ENCODE measurements around the gene NDUFB5. TPM values are rescaled to one million over a fixed set of nuclear protein-coding genes. Genes with fewer than 3 reads are reported as not detected.

The NDUFB5 gene
- polyA plus RNA-seq (2014; cell fraction: cytosol; rRNA removed): 216 and 236 TPM in 2 replicates
- polyA plus RNA-seq (2014; cell fraction: nucleus; rRNA removed): 149 and 176 TPM in 2 replicates

DNA sequence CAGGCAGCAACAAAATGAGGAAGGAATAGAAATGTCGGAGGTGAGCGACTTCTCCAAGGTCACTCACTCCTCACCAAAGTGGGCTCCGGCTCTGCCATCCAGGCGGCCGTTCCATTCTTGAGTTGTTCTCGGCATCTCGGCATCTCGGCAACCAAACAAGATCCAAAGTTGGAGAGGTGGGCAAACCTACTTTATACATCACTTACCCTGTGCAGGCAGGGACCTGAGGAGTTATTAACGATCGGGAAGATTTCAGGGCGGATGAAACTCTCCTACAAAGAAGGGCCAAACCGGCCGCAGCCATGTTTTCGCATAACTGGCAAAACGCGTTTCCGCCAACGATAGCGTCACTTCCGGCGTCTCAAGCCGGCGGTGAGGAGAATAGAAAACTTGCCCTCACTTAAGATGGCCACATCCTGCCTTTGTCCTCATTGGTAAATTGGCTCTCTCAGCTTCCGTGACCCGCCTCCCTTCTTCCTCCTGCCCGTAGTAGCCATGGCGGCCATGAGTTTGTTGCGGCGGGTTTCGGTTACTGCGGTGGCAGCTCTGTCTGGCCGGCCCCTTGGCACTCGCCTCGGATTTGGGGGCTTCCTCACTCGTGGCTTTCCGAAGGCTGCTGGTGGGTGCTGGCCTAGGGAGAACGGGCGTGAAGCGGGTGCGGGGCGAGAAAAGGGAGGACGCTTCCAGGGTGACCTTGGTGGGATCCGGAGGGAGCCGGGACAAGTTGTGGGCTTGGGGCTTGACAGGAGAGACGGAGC lies at the start of gene NDUFB5, which contains the start of gene MRPL47:
NDUFB5 (plus strand) TSS at position 474 of the 758 bp plus-strand sequence; CDS start at position 496, 22 bp downstream.
MRPL47 (minus strand) TSS at position 318 of the 758 bp plus-strand sequence; CDS start at position 304, 14 bp downstream.
- peak; percentile 98 for DNase-seq (ENCODE audit: low spot score)

DNA sequence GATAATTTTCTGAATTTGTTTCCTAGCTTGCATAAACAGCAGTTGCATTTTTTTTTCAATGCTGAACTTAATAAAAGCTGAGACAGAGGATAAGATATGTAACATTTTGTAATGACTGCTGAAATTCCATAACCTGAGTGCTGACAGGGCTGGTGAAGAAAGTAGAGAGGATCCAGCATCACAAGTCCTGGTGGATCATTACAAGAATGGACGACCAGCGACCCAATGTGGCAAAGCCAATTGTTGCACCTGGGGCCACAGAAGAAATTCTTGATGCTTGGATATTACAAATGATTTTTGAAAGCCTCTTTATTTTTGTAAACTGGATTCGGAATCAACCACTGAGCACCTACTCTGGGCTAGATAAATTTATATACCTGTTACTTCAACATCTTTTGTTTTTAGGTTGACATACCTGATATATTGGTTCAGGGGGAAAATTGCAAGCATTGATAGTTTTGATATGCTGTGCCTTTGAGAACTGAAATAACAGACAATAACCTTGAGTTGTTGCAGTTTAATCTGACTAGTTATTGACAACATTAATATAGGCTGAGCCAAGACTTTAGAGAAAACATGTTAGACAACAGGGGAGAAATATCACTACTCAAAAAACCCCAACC lies 45.7 kb upstream of the NDUFB5 start:
- DNase-seq (ENCODE audit: low spot score): peak; percentile 74

DNA sequence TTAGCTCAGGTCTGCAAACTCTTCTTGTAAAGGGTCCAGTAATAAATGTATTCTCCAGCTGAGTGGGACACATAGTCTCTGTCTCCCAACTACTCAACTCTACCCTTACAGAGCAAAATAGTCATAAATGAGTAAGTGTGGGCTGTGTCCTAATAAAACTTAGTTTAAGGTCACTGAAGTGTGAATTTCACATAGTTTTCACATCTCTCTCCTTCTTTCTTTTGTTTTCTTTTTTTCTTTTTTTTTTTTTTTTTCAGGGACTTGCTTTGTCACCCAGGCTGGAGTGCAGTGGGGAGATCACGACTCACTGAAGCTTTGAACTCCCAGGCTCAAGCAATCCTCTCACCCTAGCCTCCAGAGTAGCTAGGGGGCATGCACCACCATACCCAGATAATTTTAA lies 43.8 kb upstream of the NDUFB5 start:
- no peak for DNase-seq (ENCODE audit: low spot score)

DNA sequence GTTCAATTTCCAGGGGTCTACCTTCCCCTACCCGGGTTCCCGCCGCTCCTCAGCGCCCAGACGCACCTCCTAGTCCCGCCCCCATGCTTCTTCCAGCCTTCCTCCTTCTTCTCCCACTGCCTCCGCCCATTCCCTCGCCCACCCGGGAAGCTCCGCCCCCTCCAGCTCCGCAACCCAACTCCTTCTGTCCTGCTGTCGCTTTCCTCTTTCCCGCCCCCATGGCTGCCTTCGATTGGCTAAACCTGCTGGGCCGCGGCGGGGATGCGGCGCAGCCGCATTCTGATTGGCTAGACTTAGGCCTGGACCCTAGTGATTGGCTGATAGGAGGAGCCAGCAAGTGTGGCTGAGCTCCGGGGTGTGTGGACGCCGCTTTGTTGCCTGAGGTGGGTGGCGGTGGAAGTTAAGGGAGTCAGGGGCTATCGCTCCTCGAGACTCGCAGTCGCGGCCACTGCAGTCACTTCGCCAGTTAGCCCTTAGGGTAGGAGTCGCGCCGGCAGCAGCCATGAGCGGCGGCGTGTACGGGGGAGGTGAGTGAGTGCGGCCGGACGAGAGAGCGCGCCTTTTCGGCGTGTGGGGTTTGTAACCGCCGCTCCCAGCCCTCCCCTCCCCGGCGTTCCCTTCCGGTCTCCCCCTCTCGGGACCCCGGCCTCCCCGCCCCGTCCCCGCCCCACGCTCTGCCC lies 41.9 kb upstream of the NDUFB5 start, which contains the start of gene ACTL6A:
ACTL6A (plus strand) TSS at position 336 of the 680 bp plus-strand sequence; CDS start at position 503, 167 bp downstream.
- peak; percentile 100 for DNase-seq (ENCODE audit: low spot score)

DNA sequence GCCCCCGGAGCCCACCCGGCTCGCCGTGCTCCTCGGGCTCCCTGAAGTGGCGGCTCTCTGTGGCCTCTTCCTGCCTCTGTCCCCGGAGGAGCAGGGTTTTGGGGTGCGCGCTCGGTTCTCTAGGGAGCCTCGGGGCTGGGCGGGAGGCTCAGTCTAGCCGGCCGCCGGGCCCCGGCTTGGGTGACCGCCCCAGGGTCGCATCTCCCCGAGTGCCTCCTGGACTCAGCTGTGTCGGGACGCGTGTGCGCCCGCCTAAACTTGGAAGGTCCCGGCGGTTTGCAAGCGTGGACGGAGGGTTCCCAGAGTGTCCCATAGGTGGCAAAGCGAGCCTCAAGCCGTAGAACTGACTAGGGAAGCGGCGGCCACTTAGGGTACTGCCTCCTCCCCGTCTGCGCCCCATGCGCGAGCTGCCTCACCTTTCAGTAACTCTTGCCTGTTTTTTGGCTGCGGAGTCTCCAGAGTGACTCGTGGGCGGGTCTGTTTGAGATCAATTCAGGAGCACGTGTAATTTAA lies 41.3 kb upstream of the NDUFB5 start:
- peak; percentile 83 for DNase-seq (ENCODE audit: low spot score)

DNA sequence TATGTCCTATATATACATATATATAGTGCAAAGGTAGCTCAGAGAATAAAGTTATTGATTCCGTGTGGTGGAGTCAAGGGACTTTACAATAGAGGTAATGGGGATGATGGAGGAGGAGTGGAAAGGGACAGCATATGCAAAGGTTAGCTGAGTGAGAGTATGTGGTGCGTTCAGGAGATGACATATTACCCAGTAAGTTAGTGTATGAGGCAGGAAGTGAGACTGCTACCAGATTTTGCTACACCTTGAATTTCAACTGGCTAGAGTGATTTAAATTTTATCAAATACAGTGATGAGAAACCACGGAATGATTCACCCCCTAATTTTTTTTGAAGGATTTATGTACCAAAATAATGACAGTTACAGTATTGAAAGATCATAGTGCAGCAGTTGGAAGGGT lies 39.1 kb upstream of the NDUFB5 start:
- DNase-seq (ENCODE audit: low spot score): no peak

DNA sequence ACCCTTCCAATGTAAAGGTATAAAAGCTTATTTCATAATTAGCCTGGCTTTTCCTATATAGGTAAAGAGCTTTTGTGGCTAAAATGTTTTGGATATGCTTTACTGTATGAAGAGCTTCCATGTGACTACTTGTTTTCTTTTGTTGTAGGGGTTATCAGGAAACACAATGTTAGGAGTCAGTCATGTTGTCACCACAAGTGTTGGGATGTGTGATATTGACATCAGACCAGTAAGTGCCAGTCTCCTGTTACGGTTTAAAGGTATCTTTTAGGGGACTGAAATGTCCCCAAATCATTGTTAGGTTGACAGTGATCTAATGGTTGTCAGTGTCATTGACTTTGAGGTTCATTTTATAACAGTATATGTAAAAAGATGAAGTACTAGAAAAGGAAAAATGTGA lies 23.6 kb upstream of the NDUFB5 start:
- no peak for DNase-seq (ENCODE audit: low spot score)

DNA sequence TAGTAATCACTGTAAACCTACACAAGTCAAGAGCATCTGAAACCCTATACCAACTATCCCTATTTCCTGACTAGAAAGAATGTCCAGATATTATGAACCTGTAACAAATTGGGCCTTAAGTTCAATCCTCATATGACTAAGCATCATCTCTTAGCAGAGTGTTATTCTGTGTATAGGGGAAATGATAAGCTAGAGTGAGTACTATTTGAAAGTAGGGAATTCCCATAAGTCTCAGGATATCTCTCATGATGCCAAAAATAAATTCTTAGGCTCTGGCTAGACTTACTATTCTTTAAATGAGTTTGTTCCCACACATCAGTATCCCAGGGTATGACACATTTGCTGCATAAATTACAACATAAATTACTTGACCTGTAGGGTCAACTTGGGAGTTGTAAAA lies 15.5 kb upstream of the NDUFB5 start:
- DNase-seq (ENCODE audit: low spot score): no peak

DNA sequence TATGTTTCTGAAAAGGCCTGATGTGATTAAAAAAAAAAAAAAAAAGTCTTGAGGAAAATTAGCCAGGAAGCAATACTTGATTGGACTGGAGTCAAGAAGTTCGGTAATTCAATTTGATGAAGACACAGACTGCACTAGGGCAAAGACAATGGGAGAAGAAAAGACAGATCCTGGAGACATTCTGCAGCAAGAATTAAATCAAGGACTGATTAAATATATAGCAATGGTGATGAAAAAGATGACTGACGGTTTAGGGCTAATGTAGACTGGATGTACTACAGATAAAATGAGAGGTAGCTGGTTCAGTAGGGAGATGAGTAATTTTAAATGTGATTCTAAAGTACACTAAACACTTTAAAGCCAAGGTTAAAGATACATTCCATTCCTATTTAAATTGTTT lies 13.9 kb upstream of the NDUFB5 start:
- DNase-seq (ENCODE audit: low spot score): no peak

DNA sequence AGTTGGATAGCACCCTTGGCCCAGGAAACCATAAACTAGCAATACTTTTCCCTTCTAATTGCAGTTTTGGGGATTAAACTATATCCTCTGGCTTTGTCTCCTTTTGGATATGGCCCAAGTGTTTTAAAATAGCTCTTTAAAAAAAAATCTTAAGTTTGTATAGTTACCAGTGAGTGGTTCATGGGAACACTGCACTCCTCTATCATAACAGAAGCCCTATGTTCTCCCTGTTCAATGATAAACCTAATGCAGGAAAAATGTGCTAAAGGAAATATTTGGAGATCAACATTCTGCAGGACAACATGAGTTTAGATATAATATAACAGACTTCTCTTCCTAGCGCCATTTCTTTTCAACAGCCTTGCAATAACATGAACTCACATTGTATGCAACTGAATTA lies 13.3 kb upstream of the NDUFB5 start:
- no peak for DNase-seq (ENCODE audit: low spot score)

DNA sequence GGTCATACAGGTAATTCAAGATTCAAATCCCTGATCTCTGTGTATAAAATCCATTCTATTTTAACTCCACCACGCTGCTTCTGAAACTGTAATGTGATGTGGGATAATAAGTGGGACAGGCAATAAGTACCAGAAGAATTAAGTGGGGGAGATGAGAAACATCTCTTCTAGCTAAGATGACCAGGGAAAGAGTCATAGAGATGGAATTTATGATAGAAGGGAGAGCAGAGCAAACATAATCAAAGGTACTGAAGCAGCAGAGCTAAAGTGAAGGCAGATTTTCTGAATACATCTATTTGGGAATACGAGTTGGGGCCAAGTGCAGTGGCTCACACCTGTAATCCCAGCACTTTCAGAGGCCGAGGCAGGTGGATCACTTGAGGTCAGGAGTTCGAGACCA lies 5.1 kb upstream of the NDUFB5 start:
- no peak for DNase-seq (ENCODE audit: low spot score)

DNA sequence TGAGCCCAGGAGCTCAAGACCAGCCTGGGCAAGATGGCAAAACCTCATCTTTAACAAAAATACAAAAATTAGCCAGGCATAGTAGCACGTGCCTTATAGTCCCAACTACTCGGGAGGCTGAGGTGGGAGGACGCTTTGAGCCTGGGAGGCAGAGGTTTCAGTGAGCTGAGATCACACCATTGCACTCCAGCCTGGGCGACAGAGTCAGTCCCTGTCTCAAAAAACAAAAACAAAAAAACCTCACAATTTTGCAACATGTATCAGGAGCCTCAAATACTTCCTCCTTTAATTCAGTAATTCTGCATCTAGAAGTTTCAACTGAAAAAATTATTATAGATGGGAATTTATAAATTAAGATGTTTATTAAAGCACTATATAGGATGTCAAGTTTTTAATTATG lies 1.3 kb upstream of the NDUFB5 start:
- DNase-seq (ENCODE audit: low spot score): no peak

DNA sequence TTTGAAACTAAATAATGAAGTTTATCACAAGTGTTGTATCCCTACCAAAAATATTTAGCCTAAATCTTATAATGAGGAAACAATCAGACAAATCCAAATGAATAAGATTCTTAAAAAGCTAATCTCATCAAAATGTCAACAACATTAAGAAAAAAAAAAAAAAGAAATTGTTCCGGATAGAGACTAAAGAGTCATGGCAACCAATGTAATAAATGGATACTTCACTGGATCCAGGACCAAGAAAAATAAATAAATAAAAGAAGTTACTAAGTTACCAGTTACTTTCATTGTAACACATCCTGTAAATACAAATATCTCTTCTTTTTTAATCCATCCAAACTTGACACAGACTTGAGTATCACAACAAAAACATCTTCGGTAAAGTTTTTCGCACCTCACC lies 763 bp upstream of the NDUFB5 start:
- DNase-seq (ENCODE audit: low spot score): no peak

DNA sequence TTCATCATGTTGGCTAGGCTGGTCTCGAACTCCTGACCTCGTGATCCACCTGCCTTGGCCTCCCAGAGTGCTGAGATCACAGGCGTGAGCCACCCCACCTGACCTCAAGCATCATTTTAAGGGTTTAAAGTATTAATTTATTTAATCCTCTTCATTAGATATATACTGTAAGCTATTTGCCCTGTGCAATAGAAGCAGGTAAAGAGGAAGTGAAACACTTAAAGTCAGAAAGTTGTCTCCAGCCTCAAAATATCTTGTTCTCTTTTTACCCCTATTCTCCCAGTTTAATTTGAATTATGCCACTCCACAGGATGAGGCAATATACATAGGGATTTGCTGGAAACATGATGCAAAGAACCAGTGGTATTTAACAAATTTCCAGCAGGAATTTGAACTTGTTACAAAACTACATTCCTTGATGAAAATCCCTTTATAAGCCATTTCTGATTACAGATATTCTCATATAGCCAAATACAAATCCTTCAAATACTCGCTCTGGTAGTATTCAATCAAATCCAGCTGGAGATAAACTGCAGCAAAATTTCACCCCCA lies 2.0 kb downstream of the NDUFB5 start:
- no peak for DNase-seq (ENCODE audit: low spot score)

DNA sequence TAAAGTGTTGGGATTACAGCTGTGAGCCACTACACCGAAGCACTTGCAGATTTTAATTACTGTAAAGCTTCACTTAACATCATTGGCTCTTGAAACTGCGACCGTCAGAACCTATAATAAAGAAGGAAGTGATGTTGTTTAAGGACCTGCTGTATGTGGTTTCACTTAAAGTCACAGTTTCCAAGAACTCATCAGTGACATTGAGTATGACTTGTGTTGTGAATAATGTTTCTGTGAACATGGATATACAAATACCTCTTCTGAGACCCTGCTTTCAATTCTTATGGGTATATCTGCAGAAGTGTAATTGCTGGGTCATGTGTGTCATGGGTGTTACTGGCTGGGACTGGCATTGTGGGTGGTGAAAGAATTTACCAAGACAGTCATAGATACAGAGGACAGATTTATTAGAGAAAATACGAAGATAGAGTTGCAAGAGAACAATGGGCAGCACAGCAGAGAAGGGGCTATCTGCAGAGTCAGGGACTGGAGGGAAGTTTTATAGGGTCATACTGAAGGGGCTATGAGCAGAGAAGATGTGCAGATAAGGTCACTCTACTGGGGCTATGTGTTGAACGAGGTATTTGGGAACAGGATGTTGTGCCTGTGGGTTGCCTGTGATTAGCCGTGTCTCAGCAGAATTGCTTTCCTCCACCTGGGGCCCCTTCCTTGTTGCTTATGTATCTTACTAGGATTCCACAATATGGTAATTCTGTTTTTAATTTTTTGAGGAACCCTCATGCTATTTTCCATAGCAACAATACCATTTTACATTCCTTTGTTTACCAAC lies 4.5 kb downstream of the NDUFB5 start:
- no peak for DNase-seq (ENCODE audit: low spot score)

DNA sequence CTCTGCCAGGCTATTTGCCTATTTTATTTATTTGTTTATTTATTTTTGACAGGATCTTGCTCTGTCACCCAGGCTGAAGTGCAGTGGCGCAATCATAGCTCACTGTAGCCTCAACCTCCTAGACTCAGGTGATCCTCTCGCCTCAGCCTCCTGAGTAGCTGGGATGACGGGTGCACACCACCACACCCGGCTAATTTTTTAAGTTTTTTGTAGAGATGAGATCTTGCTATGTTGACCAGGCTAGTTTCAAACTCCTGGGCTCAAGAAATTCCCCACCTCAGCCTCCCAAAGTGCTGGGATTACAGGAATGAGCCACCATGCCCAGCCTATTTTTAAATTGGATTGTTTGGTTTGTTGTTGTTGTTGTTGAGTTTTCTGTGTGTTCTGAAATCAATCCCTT lies 5.5 kb downstream of the NDUFB5 start:
- no peak for DNase-seq (ENCODE audit: low spot score)

DNA sequence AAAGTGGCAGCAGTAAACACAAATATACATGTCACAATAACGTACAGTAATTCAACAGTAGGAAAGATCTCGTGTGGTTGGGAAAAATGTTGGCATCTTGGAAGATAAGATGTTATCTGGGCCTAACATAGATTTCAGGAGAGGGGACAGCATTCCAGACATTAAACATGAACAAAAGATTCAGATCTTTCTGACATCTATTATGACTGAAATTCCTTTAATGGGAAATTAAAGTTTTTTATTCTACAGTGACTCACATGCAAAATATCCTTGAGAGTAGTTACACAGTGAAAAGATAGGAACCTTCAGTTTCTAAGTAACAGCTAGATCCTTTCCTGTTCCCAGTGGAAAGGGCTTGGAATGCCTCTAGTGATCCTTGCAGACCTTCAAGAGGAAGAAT lies 9.2 kb downstream of the NDUFB5 start:
- no peak for DNase-seq (ENCODE audit: low spot score)

DNA sequence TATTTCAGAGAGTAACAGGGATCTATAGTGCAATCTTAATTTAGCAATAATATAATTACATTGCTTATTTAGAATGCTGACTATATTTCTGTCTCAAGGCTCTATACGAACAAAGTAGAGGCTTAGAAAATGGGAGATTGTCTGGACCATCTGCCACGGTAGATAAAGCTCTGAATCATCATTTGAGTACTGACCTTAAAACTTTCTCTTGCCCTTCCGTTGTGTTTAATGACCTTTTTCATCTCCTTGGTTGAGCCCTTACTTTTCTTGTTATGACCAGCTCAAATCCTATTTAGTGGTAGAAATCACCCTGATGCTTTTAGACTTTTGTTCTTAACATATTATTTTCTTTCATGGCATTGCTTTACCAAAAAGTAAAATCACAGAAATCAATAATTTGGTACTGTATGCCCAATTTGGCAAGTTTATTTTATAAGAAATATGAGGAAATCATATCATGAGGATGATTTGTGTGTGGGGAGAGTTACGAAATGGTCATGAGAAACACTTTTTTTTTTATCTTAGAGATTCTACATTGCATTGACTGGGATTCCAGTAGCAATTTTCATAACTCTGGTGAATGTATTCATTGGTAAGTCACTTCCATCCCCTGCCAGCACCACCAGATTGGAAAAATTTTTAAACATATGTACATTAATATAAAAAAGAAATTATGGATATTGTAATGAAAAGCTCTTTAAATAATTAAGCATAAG lies 11.0 kb downstream of the NDUFB5 start:
- no peak for DNase-seq (ENCODE audit: low spot score)

DNA sequence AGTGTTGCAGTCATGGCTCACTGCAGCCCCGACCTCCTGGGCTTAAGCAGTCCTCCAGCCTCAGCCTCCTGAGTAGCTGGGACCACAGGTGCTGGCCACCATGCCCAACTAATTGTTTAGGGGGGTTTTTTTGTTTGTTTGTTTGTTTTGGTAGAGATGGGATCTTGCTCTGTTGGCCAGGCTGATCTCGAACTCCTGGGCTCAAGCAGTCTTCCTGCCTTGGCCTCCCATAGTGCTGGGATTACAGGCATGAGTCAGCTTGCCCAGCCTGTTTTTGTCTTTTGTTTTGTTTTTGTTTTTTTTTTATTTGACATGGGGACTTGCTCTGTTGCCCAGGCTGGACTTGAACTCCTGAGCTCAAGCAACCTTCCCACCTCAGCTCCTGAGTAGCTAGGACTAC lies 17.4 kb downstream of the NDUFB5 start:
- DNase-seq (ENCODE audit: low spot score): no peak

DNA sequence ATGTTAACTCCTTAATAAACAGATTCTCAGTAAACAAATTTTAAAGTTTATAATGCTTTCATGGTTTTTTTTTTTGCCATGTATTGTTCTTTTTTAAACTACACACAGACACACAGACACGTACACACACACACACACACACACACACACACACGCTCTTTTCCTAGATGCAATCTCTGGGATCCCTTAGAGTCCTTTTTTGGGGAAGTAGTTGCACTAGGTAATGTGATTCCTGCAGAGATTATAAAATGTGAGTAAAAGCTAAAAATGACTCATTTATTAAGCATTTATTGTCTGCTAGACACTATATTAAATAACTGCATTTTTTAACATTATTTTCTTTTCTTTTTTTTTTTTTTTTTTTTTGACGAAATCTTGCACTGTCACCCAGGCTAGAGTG lies 19.9 kb downstream of the NDUFB5 start:
- no peak for DNase-seq (ENCODE audit: low spot score)
